ENCODE measurements around the gene WSCD1. TPM values are rescaled to one million over a fixed set of nuclear protein-coding genes. Genes with fewer than 3 reads are reported as not detected.

Gene WSCD1
- total RNA-seq, 1 experiment from 2014 or later: 57.0 TPM

GRCh38 chr17:6073620-6074019, 3.4 kb downstream of the WSCD1 start:
- no peaks in the 10 kb centered on the region for H3K27me3 ChIP-seq (ENCODE audit: low read length)
- no peak for ATAC-seq
- H3F3A ChIP-seq (ENCODE audit: low read length, unreplicated experiment): no peaks in the 10 kb centered on the region
- no peak overlapping the region for H3K4me3 ChIP-seq (ENCODE audit: low read length)
- no peaks in the 10 kb centered on the region for H3K9me2 ChIP-seq (replicated peaks; ENCODE audit: low read length)
- intact Hi-C loops (cut with micrococcal nuclease): no loop called here
- no peak overlapping the region for H3K9ac ChIP-seq (ENCODE audit: low read length)
- H3K4me1 ChIP-seq (ENCODE audit: insufficient read depth, low read length): peaks cover 21% of the 10 kb centered on the region
- H3K27ac ChIP-seq (ENCODE audit: low read length): no peak overlapping the region
- no peaks in the 10 kb centered on the region for H3K9me3 ChIP-seq (ENCODE audit: low read length)
- H3K4me2 ChIP-seq (ENCODE audit: low read length): no peak overlapping the region
- POLR2A ChIA-PET (ENCODE audit: unreplicated experiment): no interaction called here
- no peak overlapping the region for H2AFZ ChIP-seq (ENCODE audit: low read length)
- peaks cover 62% of the 10 kb centered on the region for H3K79me2 ChIP-seq (ENCODE audit: low read length)
- no TSS peak for BruUV-seq (replicated peaks)
- CTCF ChIA-PET: no interaction called here
- TF ChIP-seq EZH2phosphoT487 (IDR thresholded peaks at IDR 0.05; ENCODE audit: borderline replicate concordance, low read length) (no peak), CTCF (conservative IDR thresholded peaks at IDR 0.05; ENCODE audit: low read depth, low read length) (no peak), EZH2 (IDR thresholded peaks at IDR 0.05; ENCODE audit: low read length, unreplicated experiment) (no peak)
- peaks cover 10% of the 10 kb centered on the region; the same call in 1 of the 2 replicates for H4K20me1 ChIP-seq (ENCODE audit: low read length)
- no peak for DNase-seq
- peaks cover 7% of the 10 kb centered on the region; the same call in 1 of the 2 replicates for H3K36me3 ChIP-seq (ENCODE audit: low read depth, low read length)

- H3F3A ChIP-seq (ENCODE audit: low read length, unreplicated experiment): no peaks in the 10 kb centered on the region
- no peak overlapping the region for H3K4me3 ChIP-seq (ENCODE audit: low read length)
- H4K20me1 ChIP-seq (ENCODE audit: low read length): peaks cover 10% of the 10 kb centered on the region; the same call in 1 of the 2 replicates
- no peak overlapping the region for H3K9ac ChIP-seq (ENCODE audit: low read length)
- H3K36me3 ChIP-seq (ENCODE audit: low read depth, low read length): peaks cover 7% of the 10 kb centered on the region; the same call in 1 of the 2 replicates
- no peaks in the 10 kb centered on the region for H3K27me3 ChIP-seq (ENCODE audit: low read length)
- no peak overlapping the region for H3K4me2 ChIP-seq (ENCODE audit: low read length)
- DNase-seq (no peak), ATAC-seq (no peak)
- H3K27ac ChIP-seq (ENCODE audit: low read length): no peak overlapping the region
- H3K9me2 ChIP-seq (replicated peaks; ENCODE audit: low read length): no peaks in the 10 kb centered on the region
- intact Hi-C loops (cut with micrococcal nuclease): no loop called here
- no peaks in the 10 kb centered on the region for H3K9me3 ChIP-seq (ENCODE audit: low read length)
- no TSS peak for BruUV-seq (replicated peaks)
- TF ChIP-seq CTCF (conservative IDR thresholded peaks at IDR 0.05; ENCODE audit: low read depth, low read length) (no peak), EZH2phosphoT487 (IDR thresholded peaks at IDR 0.05; ENCODE audit: borderline replicate concordance, low read length) (no peak), EZH2 (IDR thresholded peaks at IDR 0.05; ENCODE audit: low read length, unreplicated experiment) (no peak)
- H2AFZ ChIP-seq (ENCODE audit: low read length): no peak overlapping the region
- CTCF ChIA-PET: no interaction called here
- POLR2A ChIA-PET (ENCODE audit: unreplicated experiment): interaction anchor here (0.6 kb wide), 1 partner anchor 24 kb away, joined by 3 read pairs; no protein-coding TSS in a partner anchor
- H3K4me1 ChIP-seq (ENCODE audit: insufficient read depth, low read length): peaks cover 14% of the 10 kb centered on the region
- peaks cover 62% of the 10 kb centered on the region for H3K79me2 ChIP-seq (ENCODE audit: low read length)
These were observed 4.9 kb downstream of the WSCD1 start for GRCh38 chr17:6075050-6075449.

- Histone ChIP-seq H2AFZ (ENCODE audit: low read length) (no peak overlapping the region), H3K9ac (ENCODE audit: low read length) (no peak overlapping the region), H3K9me3 (ENCODE audit: low read length) (no peaks in the 10 kb centered on the region), H3K79me2 (ENCODE audit: low read length) (peaks cover 61% of the 10 kb centered on the region), H3K27ac (ENCODE audit: low read length) (no peak overlapping the region), H3K36me3 (ENCODE audit: low read depth, low read length) (peaks cover 7% of the 10 kb centered on the region; the same call in 1 of the 2 replicates), H4K20me1 (ENCODE audit: low read length) (peaks cover 10% of the 10 kb centered on the region; the same call in 1 of the 2 replicates), H3F3A (ENCODE audit: low read length, unreplicated experiment) (no peaks in the 10 kb centered on the region), H3K9me2 (replicated peaks; ENCODE audit: low read length) (no peaks in the 10 kb centered on the region), H3K4me1 (ENCODE audit: insufficient read depth, low read length) (peaks cover 14% of the 10 kb centered on the region), H3K4me3 (ENCODE audit: low read length) (no peak overlapping the region), H3K27me3 (ENCODE audit: low read length) (no peaks in the 10 kb centered on the region), H3K4me2 (ENCODE audit: low read length) (no peak overlapping the region)
- ChIA-PET POLR2A (ENCODE audit: unreplicated experiment) (no interaction called here), CTCF (no interaction called here)
- ATAC-seq (no peak), DNase-seq (no peak)
- TF ChIP-seq CTCF (conservative IDR thresholded peaks at IDR 0.05; ENCODE audit: low read depth, low read length): no peak
- no peak for TF ChIP-seq EZH2phosphoT487 (IDR thresholded peaks at IDR 0.05; ENCODE audit: borderline replicate concordance, low read length)
- TF ChIP-seq EZH2 (IDR thresholded peaks at IDR 0.05; ENCODE audit: low read length, unreplicated experiment): no peak
- BruUV-seq (replicated peaks): no TSS peak
- intact Hi-C loops (cut with micrococcal nuclease): no loop called here
These were observed 5.7 kb downstream of the WSCD1 start for GRCh38 chr17:6075845-6076244.
